Kidney tubule cell (primary cell): ENCODE data around the gene KRTAP5-9.
"Not testable (repeated sequence)": the region's sequence is repeated elsewhere in the genome, so short reads cannot be mapped to it uniquely, and the experiment has no call there.

Experiments
- DNase-seq: peaks from one replicate; pipeline ENCODE4 v3.0.0-alpha.2; 2018; ENCODE audit warnings: low spot score

KRTAP5-9 gene

DNA sequence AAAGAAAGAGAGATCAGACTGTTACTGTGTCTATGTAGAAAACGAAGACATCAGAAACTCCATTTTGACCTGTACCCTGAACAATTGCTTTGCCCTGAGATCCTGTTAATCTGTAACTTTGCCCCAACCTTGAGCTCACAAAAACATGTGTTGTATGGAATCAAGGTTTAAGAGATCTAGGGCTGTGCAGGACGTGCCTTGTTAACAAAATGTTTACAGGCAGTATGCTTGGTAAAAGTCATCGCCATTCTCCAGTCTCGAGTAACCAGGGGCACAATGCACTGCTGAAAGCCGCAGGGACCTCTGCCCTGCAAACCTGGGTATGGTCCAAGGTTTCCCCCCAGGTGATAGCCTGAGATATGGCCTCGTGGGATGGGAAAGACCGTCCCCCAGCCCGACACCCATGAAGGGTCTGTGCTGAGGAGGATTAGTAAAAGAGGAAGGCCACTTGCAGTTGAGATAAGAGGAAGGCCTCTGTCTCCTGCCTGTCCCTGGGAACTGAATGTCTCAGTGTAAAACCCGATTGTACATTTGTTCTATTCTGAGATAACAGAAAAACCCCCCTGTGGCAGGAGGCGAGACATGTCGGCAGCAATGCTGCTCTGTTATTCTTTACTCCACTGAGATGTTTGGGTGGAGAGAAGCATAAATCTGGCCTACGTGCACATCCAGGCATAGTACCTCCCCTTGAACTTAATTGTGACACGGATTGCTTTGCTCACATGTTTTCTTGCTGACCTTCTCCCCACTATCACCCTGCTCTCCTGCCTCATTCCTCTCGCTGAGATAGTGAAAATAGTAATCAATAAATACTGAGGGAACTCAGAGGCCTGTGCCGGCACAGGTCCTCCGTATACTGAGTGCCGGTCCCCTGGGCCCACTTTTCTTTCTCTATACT, 13.3 kb upstream of the KRTAP5-9 start:
- not testable (repeated sequence) for DNase-seq

DNA sequence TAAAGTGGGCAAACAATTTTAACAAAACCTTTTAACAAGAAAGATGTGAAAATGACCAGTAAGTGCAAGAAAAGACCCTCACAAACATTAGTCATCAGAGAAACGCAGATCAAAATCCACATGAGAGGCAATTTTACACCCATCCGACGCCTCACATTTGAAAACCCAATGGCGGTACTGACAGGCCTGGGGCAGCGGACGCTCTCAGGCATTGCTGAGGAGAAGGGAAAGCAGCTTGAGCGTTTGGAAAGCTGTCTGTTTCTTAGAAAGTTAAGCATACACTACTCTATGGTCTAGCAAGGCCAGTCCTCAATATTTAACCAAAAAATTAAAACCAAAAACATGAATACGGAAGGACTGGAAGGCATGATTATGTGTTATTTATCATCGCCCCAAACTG, 12.4 kb upstream of the KRTAP5-9 start:
- no peak for DNase-seq

DNA sequence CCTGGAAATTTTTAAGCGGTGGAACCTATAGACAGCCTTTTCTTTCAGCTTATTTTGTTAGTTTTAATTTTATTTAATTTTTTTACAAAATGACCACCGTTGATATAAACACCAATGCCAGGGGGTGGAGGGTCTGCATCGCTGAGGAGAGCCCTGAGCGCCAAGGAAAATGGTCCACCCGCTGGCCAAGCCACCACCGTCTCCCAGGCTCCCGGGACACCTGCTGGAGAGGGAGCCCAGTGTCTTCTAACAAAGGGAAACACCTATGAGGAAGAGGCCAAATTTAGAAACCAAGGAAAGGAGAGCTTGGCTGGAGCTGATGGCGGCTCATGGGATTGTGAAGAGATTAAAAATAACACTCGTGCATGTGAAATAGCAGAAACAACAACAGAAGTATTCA, 10.7 kb upstream of the KRTAP5-9 start:
- DNase-seq, result no peak

DNA sequence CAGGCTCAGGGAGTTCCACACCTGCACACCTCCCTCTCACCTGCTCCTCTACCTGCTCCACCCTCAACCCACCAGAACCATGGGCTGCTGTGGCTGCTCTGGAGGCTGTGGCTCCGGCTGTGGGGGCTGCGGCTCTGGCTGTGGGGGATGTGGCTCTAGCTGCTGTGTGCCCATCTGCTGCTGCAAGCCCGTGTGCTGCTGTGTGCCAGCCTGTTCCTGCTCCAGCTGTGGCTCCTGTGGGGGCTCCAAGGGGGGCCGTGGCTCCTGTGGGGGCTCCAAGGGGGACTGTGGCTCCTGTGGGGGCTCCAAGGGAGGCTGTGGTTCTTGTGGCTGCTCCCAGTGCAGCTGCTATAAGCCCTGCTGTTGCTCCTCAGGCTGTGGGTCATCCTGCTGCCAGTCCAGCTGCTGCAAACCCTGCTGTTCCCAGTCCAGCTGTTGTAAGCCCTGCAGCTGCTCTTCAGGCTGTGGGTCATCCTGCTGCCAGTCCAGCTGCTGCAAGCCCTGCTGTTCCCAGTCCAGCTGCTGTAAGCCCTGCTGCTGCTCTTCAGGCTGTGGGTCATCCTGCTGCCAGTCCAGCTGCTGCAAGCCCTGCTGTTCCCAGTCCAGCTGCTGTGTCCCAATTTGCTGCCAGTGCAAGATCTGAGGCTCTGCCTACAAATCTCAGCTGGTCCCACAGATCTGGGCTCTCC, 10.1 kb upstream of the KRTAP5-9 start, which contains the start of gene KRTAP5-8:
KRTAP5-8 (plus strand) TSS at position 49 of the 689 bp plus-strand sequence; CDS start at position 80, 31 bp downstream.
- DNase-seq, result not testable (repeated sequence)

DNA sequence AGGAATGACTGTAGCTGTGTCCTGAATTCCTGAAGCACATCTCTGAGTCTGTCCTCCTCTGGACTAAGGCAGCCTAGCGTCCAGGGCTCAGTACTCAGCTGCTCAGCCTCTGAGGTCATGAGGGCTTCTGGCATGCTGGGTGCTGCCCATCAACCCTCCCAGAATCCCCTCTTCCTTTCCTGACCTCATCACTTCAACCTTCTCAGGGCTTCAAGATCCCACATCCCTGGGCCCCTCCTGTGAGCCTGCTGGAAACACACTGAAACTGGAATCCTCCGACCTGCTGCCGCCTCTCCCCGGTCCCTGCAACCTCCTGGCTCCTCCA, 9.6 kb upstream of the KRTAP5-9 start:
- no peak for DNase-seq

DNA sequence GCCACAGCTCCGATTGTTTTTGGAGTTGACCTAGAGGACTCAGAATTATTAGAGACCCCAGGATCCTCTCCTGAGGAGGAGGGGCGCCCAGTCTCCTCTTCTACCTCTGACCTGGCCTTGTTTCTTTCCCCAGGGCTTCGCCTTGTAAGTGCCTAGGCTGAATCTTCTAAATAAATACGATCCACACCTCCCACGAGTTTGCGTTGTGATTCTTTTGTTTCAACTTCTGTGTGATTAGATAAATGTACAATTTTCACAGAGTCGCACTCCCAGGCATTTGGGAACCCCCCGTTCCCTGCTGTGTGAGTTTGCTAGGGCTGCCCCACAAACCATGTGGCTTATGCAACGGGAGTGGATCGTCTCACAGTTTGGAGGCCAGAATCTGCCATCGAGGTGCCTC, 9.2 kb upstream of the KRTAP5-9 start:
- DNase-seq, result no peak

DNA sequence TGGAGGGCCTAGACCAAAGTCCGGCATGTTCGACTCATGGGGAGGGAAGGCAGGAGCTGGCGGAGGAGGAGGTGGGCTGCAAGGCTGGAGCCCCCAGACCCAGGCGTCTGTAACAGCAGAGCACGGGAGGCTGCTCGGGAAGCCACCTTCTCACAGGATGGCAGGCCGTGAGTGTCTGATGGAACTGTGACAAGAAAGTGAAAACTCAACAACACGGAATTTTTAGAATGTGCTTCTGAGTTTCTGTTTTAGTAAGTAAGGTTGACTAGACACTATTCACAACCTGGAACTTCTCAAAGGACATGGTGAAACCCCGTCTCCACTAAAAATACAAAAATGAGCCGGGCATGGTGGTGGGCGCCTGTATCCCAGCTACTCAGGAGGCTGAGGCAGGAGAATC, 8.2 kb upstream of the KRTAP5-9 start:
- not testable (repeated sequence) for DNase-seq

DNA sequence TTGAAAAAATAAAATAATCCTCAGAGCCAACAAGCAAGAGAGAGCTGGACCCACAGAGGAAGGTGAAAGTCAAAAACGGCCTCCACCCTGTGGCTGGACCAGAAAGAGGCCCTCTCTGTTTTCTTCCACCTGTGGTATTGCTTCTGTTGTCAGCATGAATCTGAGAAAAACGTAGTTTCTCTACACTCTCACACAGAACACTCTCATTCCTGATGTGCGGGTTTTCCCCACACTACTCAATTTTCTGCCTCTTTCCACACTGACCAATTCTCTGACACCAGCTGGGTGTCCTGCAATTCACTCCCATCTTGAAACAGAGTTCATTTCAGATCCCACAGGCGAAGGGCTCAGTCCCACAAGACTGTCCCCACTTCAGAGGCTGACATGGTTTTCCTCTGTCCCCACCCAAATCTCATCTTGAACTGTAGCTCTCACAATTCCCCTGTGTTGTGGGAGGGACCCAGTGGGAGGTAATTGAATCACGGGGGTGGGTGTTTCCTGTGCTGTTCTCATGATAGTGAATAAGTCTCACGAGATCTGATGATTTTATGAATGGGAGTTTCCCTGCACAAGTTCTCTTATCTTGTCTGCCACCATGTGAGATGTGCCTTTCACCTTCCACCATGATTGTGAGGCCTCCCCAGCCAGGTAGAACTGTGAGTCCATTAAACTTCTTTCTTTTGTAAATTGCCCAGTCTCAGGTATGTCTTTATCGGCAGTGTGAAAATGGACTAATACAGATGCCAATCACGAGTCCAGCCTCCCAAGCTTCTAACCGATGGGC, 7.5 kb upstream of the KRTAP5-9 start:
- DNase-seq, result not testable (repeated sequence)

DNA sequence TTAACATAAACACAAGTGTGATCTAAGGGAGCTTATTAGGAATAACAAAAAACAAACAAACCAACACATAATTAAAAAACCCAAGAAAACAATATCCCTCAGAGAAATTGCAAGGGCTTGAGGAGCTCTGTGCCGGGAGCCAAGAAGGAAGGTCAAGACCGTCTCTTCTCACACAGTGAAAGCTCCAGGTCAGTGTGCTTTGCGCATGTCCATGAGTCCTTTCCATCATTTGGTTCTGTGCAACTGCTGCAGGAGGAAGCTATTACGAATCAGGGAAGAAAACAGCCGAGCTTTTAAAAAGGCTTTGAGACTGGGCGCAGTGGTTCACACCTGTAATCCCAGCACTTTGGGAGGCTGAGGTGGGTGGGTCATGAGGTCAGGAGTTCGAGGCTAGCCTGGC, 5.8 kb upstream of the KRTAP5-9 start:
- no peak for DNase-seq

DNA sequence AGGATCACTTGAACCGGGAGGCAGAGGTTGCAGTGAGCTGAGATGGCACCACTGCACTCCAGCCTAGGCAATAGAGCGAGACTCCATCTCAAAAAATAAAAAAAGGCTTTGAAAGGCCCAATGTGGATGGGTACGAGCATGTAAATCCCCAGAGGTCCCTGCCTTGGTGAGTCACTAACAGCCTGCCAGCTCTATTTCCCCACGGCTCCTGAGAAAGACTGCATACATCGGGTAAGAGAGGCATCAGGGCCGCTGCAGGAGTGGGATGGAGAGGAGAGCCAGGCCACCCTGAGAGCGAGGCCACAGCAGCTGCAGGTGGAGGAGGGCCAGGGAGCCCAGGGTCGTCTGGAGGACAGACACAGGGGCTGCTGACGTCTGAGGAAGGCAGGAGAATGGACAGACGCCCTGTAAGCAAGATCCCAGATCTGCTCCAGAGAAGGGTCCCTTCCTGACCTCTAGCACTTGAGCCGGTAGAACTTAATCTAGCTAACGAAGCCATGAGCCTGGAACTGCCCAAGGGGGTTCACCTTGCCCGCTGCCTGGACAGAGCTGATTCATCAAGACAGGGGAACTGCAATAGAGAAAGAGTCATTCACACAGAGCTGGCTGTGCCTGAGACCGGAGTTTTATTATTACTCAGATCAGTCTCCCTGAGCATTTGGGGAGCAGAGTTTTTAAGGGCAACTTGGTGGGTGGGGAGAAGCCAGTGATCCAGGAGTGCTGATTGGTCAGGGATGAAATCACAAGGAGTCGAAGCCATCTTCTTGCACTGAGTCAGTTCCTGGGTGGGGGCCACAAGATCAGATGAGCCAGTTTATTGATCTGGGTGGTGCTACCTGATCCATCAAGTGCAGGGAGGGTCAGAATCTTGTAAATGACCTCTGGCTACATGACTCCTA, 5.1 kb upstream of the KRTAP5-9 start:
- DNase-seq, result no peak

DNA sequence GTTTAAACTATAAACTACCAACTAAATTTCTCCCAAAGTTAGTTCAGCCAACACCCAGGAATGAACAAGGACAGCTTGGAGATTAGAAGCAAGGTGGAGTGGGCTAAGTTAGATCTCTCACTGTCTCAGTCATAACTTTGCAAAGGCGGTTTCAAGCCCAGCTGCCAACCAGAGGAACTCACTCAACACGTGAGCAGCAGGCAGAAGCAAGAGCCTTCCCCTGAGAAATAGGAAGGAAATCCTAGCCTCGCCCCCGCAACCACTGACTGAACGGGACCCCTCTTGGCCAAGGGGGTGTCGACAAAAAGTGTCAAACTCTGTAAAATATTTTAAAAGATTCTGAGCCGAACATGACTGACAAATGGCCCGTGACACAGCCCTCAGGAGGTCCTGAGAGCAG, 4.4 kb upstream of the KRTAP5-9 start:
- DNase-seq, result no peak

DNA sequence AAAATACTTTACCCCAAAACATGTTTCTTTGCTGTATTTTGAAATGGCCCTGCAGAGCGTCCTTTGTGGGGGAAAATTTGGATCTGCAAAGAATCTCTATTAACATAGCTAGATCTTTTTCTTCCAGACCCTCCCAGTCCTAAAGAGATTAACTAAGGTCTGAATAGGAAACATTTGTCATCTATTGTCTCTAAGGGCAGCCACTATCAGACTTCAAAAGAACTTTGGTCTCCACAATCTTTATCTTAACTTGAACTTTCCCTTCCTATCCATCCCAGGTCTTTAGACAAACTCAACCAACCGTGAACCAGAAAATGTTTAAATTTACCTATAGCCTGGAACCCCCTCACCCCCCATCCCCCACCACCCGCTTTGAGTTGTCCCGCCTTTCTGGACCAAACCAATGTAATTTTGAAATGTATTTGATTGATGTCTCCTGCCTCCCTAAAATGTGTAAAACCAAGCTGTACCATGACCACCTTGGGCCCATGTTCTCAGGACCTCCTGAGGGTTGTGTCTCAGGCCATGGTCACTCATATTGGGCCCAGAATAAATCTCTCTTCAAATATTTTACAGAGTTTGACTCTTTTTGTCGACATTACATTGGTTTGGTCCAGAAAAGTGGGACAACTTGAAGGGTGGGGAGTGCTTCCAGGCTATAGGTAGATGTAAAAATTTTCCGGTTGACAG, 3.5 kb upstream of the KRTAP5-9 start:
- DNase-seq, result no peak

DNA sequence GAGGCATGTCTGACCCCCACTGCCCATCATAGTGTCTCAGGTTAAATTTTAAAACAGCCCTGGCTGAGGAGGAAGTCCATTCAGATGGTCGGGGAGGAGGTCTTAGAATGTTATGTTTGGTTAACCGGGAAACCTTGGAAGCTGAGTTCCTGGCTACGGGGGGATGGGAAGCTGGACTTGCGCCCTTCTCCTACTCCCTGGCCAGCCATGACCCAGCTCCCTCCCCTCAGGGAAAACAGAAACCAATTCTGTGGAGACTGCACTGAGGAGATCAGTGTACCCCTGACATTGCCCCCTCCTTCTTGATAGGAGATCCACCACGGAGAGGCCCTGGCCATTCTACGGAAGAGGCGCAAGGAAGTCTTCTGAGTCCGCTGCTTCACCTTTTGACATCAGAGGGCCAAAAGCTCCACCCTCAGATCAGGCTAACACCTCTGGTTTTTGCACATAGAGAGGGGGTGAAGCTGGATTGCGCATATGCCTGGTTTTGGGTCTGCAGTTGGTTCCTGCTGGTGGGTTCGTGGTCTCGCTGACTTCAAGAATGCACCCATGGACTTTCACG, 2.7 kb upstream of the KRTAP5-9 start:
- no peak for DNase-seq

DNA sequence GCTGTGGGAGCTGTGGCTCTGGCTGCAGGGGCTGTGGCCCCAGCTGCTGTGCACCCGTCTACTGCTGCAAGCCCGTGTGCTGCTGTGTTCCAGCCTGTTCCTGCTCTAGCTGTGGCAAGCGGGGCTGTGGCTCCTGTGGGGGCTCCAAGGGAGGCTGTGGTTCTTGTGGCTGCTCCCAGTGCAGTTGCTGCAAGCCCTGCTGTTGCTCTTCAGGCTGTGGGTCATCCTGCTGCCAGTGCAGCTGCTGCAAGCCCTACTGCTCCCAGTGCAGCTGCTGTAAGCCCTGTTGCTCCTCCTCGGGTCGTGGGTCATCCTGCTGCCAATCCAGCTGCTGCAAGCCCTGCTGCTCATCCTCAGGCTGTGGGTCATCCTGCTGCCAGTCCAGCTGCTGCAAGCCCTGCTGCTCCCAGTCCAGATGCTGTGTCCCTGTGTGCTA, 514 bp downstream of the KRTAP5-9 start:
- no peak for DNase-seq

DNA sequence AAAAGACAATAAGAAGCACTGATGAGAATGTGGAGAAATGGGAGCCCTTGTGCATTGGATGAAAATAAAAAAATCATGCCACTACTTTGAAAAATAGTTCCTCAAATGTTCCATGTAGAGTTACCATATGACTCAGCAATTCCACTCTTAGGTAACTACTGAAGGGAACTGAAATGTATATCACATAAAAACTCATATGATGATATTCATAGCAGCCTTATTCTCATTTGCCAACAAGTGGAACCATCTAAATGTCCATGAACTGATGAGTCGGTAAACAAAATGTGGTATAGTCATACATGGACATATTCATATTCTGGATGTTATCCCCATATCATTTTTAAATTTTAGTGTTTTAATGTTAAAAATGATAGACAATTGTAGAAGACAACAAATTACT, 3.5 kb downstream of the KRTAP5-9 start:
- DNase-seq, result no peak

DNA sequence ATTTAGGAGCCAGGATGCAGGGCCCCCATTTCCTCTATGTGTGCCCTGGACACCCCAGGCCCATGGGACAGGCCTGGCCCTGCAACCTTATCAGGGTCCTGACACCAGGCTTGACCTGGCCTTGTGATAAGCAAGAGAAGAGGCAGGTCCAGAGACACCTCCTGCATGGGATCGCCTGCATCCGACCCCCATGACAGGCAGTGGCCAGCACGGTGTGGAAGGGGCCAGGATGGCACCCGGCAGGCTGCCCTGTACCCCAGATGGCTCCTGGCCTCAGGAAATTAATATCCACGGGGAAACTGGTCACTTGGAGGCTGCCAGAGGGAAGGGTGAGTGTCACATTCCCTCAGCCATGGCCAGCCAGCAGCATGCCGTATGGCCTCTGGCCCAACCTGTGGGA, 6.8 kb downstream of the KRTAP5-9 start:
- DNase-seq, result no peak

DNA sequence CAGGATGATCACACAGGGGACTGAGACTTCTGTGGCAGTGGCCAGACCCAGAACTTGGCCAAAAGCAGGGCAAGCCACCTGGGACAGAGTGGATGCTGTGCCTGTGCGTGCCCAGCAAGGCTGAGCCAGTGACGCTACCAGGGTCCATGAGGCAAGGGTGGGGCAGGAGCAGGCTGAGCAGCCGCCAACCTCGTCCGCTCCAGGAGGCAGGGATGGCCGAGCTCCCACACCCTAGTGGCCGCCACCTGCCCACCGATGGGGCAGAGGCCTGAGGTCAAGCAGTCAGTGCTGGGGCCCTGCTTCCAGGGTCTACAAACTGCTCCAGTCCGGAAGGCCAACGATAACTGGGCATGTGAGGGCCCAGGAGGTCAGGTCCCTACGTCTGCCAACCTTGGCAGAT, 7.3 kb downstream of the KRTAP5-9 start:
- DNase-seq, result no peak

DNA sequence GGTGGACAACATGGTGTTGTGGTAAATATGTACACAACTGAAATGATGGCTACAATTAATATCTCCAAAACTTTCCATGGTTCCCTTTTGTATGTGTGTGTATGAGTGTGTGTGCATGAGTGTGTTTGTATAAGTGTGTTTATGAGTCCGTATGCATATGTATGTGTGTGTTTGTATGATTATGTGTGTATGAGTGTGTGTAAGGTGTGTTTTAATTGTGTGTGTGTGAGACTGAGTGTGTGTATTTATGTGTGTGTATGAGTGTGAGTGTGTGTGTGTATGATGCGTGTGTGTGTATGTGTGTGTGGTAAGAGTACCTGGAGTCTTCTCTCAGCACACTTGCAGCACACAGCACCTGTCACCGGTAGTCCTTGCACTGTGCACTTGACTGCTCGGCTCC, 7.8 kb downstream of the KRTAP5-9 start:
- DNase-seq, result no peak

DNA sequence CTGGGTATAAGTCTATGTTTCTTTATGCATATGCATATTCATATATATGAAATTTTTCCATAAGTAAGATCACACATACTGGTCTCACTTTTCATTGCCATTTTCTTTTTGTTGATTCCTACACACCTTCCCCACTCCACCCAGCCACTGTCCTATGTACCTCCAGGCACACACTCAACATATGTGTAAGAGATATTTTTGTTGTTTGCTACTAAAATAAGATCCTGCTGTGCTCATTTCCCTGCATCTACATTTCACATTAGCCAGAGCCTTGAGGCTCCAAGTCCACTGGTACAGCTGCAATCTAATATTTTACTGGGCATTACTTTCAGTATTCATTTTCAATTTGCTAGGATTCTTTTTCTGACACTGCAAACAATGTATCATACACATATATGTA, 9.0 kb downstream of the KRTAP5-9 start:
- no peak for DNase-seq

DNA sequence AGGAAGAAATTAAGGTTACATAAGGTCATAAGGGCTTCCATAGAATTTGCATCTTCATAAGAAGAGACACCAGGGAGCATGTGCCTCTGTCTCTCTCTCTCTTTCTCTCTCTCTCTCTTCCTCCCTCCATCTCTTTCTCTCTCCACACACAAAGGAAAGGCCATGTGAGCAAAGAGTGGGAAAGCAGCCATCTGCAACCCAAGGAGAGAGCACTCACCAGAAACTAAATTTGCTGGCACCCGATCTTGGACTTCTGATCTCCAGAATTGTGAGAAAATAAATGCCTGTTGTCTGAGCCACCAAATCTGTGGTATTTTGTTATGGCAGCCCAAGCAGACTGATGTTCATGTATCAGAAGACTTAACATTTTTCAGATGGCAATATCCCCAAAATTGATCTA, 10.8 kb downstream of the KRTAP5-9 start:
- DNase-seq, result no peak

DNA sequence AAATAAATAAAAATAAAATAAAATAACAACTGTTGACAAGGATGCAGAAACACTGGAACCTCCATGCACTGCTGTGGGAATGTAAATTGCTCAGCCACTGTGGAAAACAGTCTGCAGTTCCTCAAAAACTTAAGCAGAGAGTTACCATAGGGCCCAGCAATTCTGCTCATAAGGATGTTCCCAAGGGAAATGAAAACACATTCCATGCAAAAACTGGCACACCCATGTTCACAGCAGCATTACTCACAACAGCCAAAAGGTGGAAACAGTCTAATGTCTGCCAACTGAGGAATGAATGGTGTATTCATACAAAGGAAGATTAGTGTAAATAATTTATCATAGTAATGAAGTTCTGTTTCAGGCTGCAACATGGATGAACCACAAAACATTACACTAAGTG, 13.9 kb downstream of the KRTAP5-9 start:
- DNase-seq, result no peak
